ENCODE measurements around the gene ESRRG.
"Not testable (repeated sequence)": the region's sequence is repeated elsewhere in the genome, so short reads cannot be mapped to it uniquely, and the experiment has no call there.

GRCh38 chr1:216529851-216530250 is 193.4 kb downstream of the ESRRG start:
- TF ChIP-seq EP300, CTCF, POLR2A, POLR2AphosphoS5 (IDR thresholded peaks at IDR 0.05): not testable (repeated sequence)
